ENCODE results near the gene EPSTI1.

- TF ChIP-seq CTCF (IDR thresholded peaks at IDR 0.05) = no peak
- no peak for TF ChIP-seq ZFX (IDR thresholded peaks at IDR 0.05; ENCODE audit: borderline replicate concordance)
These were observed 16.6 kb upstream of the EPSTI1 start for GRCh38 chr13:43008596-43008995.
